ENCODE data around the gene RFESD. TPM values are rescaled to one million over a fixed set of nuclear protein-coding genes. Genes with fewer than 3 reads are reported as not detected.

The RFESD gene
- total and polyA plus RNA-seq, 2 donors (not counting 1 experiment from before 2014, with no cell fraction given) = 1.5 to 1.9 TPM

GRCh38 chr5:95682891-95683290 lies 36.3 kb downstream of the RFESD start, which contains the start of gene SPATA9:
Gene SPATA9, minus strand, starts transcription at chr5:95682991. Its CDS starts 137 bp downstream, at chr5:95682854.
- H3K27me3 ChIP-seq (replicated peaks in 1 of 4; ENCODE audit: control extremely low read depth in 1 of 4, control insufficient read depth in 3 of 4, insufficient read depth in 4 of 4, low read length in 3 of 4) = peaks cover 0 to 7% (median 0%) of the 10 kb centered on the region in 4 experiments
- no peak within 1 kb of the TSS for H3K4me3 Mint-ChIP-seq
- TF ChIP-seq EZH2 (IDR thresholded peaks at IDR 0.05; ENCODE audit: borderline replicate concordance, insufficient read depth, low read depth, low read length, poor library complexity, severe bottlenecking) (no peak), CTCF (IDR thresholded peaks at IDR 0.05) (no peak)
- no peak within 1 kb of the TSS for H3K27ac Mint-ChIP-seq
- no peak for DNase-seq
- H3K27ac ChIP-seq (ENCODE audit: low read length in 2 of 2) = no peak within 1 kb of the TSS
- no peak within 1 kb of the TSS for H3K4me3 ChIP-seq (ENCODE audit: control extremely low read depth in 1 of 5, extremely low read depth in 1 of 5, insufficient read depth in 1 of 5, low read depth in 2 of 5, low read length in 4 of 5)
- no peaks in the 10 kb centered on the region for H3K9me3 ChIP-seq (ENCODE audit: control extremely low read depth in 1 of 3, control insufficient read depth in 2 of 3, insufficient read depth in 1 of 3, low read length in 2 of 3)
- H3K9ac ChIP-seq (ENCODE audit: low read length) = no peak within 1 kb of the TSS
- H3K4me1 ChIP-seq (ENCODE audit: control insufficient read depth in 2 of 2, insufficient read depth in 2 of 2, low read length in 2 of 2) = no peaks in the 10 kb centered on the region
- H3K4me1 Mint-ChIP-seq = no peaks in the 10 kb centered on the region
- no peaks in the 10 kb centered on the region for H4K20me1 ChIP-seq (ENCODE audit: control insufficient read depth, insufficient read depth, low read length, poor library complexity, severe bottlenecking)
- no peak within 1 kb of the TSS for H2AFZ ChIP-seq (ENCODE audit: insufficient read depth, low read depth, low read length, poor library complexity, severe bottlenecking)
- H3K27me3 Mint-ChIP-seq = peaks cover 17% of the 10 kb centered on the region
- H3K4me2 ChIP-seq (replicated peaks; ENCODE audit: low read depth, low read length, poor library complexity, severe bottlenecking) = no peak within 1 kb of the TSS
- no peaks in the 10 kb centered on the region for H3K9me3 Mint-ChIP-seq (ENCODE audit: insufficient read depth)
- ChIA-PET CTCF (no interaction called here), POLR2A (no interaction called here)
- no CpG with 5 or more reads among the region's 1 CpG for WGBS (ENCODE audit: insufficient coverage)
- intact Hi-C loops (cut with micrococcal nuclease) = no loop called here
- ATAC-seq (ENCODE audit: low read depth) = no peak
- no peaks in the 10 kb centered on the region for H3K79me2 ChIP-seq (ENCODE audit: control insufficient read depth, insufficient read depth, low read length)
- H3K36me3 ChIP-seq (replicated peaks in 1 of 2; ENCODE audit: control extremely low read depth in 1 of 2, control insufficient read depth in 1 of 2, extremely low read depth in 1 of 2, insufficient read depth in 2 of 2, low read length in 1 of 2) = no peaks in the 10 kb centered on the region

GRCh38 chr5:95684361-95684760 lies 37.8 kb downstream of the RFESD start:
- Histone ChIP-seq H3K4me1 (ENCODE audit: control insufficient read depth in 2 of 2, insufficient read depth in 2 of 2, low read length in 2 of 2) (no peaks in the 10 kb centered on the region), H4K20me1 (ENCODE audit: control insufficient read depth, insufficient read depth, low read length, poor library complexity, severe bottlenecking) (no peaks in the 10 kb centered on the region), H3K27ac (ENCODE audit: low read length in 2 of 2) (no peak overlapping the region), H3K4me2 (replicated peaks; ENCODE audit: low read depth, low read length, poor library complexity, severe bottlenecking) (no peak overlapping the region), H3K9ac (ENCODE audit: low read length) (no peak overlapping the region), H2AFZ (ENCODE audit: insufficient read depth, low read depth, low read length, poor library complexity, severe bottlenecking) (no peak overlapping the region), H3K9me3 (ENCODE audit: control extremely low read depth in 1 of 3, control insufficient read depth in 2 of 3, insufficient read depth in 1 of 3, low read length in 2 of 3) (no peaks in the 10 kb centered on the region), H3K27me3 (replicated peaks in 1 of 4; ENCODE audit: control extremely low read depth in 1 of 4, control insufficient read depth in 3 of 4, insufficient read depth in 4 of 4, low read length in 3 of 4) (peaks cover 0 to 7% (median 0%) of the 10 kb centered on the region in 4 experiments), H3K4me3 (ENCODE audit: control extremely low read depth in 1 of 5, extremely low read depth in 1 of 5, insufficient read depth in 1 of 5, low read depth in 2 of 5, low read length in 4 of 5) (no peak overlapping the region), H3K79me2 (ENCODE audit: control insufficient read depth, insufficient read depth, low read length) (no peaks in the 10 kb centered on the region), H3K36me3 (replicated peaks in 1 of 2; ENCODE audit: control extremely low read depth in 1 of 2, control insufficient read depth in 1 of 2, extremely low read depth in 1 of 2, insufficient read depth in 2 of 2, low read length in 1 of 2) (no peaks in the 10 kb centered on the region)
- Mint-ChIP-seq H3K27ac (no peak overlapping the region), H3K9me3 (ENCODE audit: insufficient read depth) (no peaks in the 10 kb centered on the region), H3K4me1 (no peaks in the 10 kb centered on the region), H3K4me3 (no peak overlapping the region), H3K27me3 (peaks cover 20% of the 10 kb centered on the region)
- DNase-seq = no peak
- ChIA-PET POLR2A (no interaction called here), CTCF (no interaction called here)
- no CpG with 5 or more reads among the region's 2 CpGs for WGBS (ENCODE audit: insufficient coverage)
- ATAC-seq (ENCODE audit: low read depth) = no peak
- TF ChIP-seq EZH2 (IDR thresholded peaks at IDR 0.05; ENCODE audit: borderline replicate concordance, insufficient read depth, low read depth, low read length, poor library complexity, severe bottlenecking) = no peak
- no peak for TF ChIP-seq CTCF (IDR thresholded peaks at IDR 0.05)
- intact Hi-C loops (cut with micrococcal nuclease) = no loop called here
